ENCODE measurements around the gene MCC.

MCC gene

GRCh38 chr5:113337515-113338415 lies 150.5 kb downstream of the MCC start:
- Histone ChIP-seq H3K27ac (ENCODE audit: low read length) (no peak overlapping the region), H3K9me3 (replicated peaks; ENCODE audit: insufficient read depth, low read length) (no peaks in the 10 kb centered on the region), H3K27me3 (replicated peaks; ENCODE audit: insufficient read depth, low read length) (no peaks in the 10 kb centered on the region), H3K9ac (ENCODE audit: low read length) (no peak overlapping the region), H3K4me3 (ENCODE audit: low read length) (no peak overlapping the region), H3K36me3 (replicated peaks; ENCODE audit: insufficient read depth, low read length) (no peaks in the 10 kb centered on the region), H3F3A (ENCODE audit: insufficient read depth, low read length) (no peaks in the 10 kb centered on the region), H3K9me2 (replicated peaks; ENCODE audit: insufficient read depth, low read length) (no peaks in the 10 kb centered on the region), H3K4me2 (ENCODE audit: low read depth, low read length) (no peak overlapping the region), H2AFZ (ENCODE audit: low read length) (no peak overlapping the region), H3K79me2 (ENCODE audit: low read length) (no peaks in the 10 kb centered on the region), H3K4me1 (ENCODE audit: low read length) (no peaks in the 10 kb centered on the region), H4K20me1 (ENCODE audit: insufficient read depth, low read length) (no peaks in the 10 kb centered on the region)
- no peak for TF ChIP-seq EZH2 (optimal IDR thresholded peaks at IDR 0.05; ENCODE audit: low read depth, low read length)
- no peak for DNase-seq

- Histone ChIP-seq H3K27ac (ENCODE audit: low read length) (no peak overlapping the region), H3K36me3 (replicated peaks; ENCODE audit: insufficient read depth, low read length) (no peaks in the 10 kb centered on the region), H3F3A (ENCODE audit: insufficient read depth, low read length) (no peaks in the 10 kb centered on the region), H3K4me1 (ENCODE audit: low read length) (no peaks in the 10 kb centered on the region), H3K9me3 (replicated peaks; ENCODE audit: insufficient read depth, low read length) (no peaks in the 10 kb centered on the region), H4K20me1 (ENCODE audit: insufficient read depth, low read length) (no peaks in the 10 kb centered on the region), H3K4me2 (ENCODE audit: low read depth, low read length) (no peak overlapping the region), H3K27me3 (replicated peaks; ENCODE audit: insufficient read depth, low read length) (no peaks in the 10 kb centered on the region), H3K79me2 (ENCODE audit: low read length) (no peaks in the 10 kb centered on the region), H3K9me2 (replicated peaks; ENCODE audit: insufficient read depth, low read length) (no peaks in the 10 kb centered on the region), H3K9ac (ENCODE audit: low read length) (no peak overlapping the region), H3K4me3 (ENCODE audit: low read length) (no peak overlapping the region), H2AFZ (ENCODE audit: low read length) (no peak overlapping the region)
- TF ChIP-seq CTCF (IDR thresholded peaks at IDR 0.05; ENCODE audit: low read length) (peak; percentile 71), EZH2 (optimal IDR thresholded peaks at IDR 0.05; ENCODE audit: low read depth, low read length) (no peak), EZH2phosphoT487 (IDR thresholded peaks at IDR 0.05; ENCODE audit: low read length) (no peak)
- DNase-seq = peak; percentile 55
Observed at GRCh38 chr5:113336975-113337374, 151.3 kb downstream of the MCC start.

GRCh38 chr5:113333411-113333810 lies 154.8 kb downstream of the MCC start:
- no peak overlapping the region for H3K4me3 ChIP-seq (ENCODE audit: low read length)
- H3K9me3 ChIP-seq (replicated peaks; ENCODE audit: insufficient read depth, low read length) = no peaks in the 10 kb centered on the region
- no peaks in the 10 kb centered on the region for H4K20me1 ChIP-seq (ENCODE audit: insufficient read depth, low read length)
- no peaks in the 10 kb centered on the region for H3K27me3 ChIP-seq (replicated peaks; ENCODE audit: insufficient read depth, low read length)
- H3K9ac ChIP-seq (ENCODE audit: low read length) = no peak overlapping the region
- no peak overlapping the region for H3K4me2 ChIP-seq (ENCODE audit: low read depth, low read length)
- TF ChIP-seq CTCF (IDR thresholded peaks at IDR 0.05; ENCODE audit: low read length) = no peak
- no peak for TF ChIP-seq EZH2phosphoT487 (IDR thresholded peaks at IDR 0.05; ENCODE audit: low read length)
- TF ChIP-seq EZH2 (optimal IDR thresholded peaks at IDR 0.05; ENCODE audit: low read depth, low read length) = no peak
- peaks cover 25% of the 10 kb centered on the region for H3K4me1 ChIP-seq (ENCODE audit: low read length)
- no peaks in the 10 kb centered on the region for H3K36me3 ChIP-seq (replicated peaks; ENCODE audit: insufficient read depth, low read length)
- DNase-seq = no peak
- no peak overlapping the region for H3K27ac ChIP-seq (ENCODE audit: low read length)
- no peaks in the 10 kb centered on the region for H3K9me2 ChIP-seq (replicated peaks; ENCODE audit: insufficient read depth, low read length)
- H3K79me2 ChIP-seq (ENCODE audit: low read length) = no peaks in the 10 kb centered on the region
- H3F3A ChIP-seq (ENCODE audit: insufficient read depth, low read length) = no peaks in the 10 kb centered on the region
- H2AFZ ChIP-seq (ENCODE audit: low read length) = no peak overlapping the region

GRCh38 chr5:113331209-113331551 lies 157.1 kb downstream of the MCC start:
- Histone ChIP-seq H3K9me2 (replicated peaks; ENCODE audit: insufficient read depth, low read length) (no peaks in the 10 kb centered on the region), H3K27me3 (replicated peaks; ENCODE audit: insufficient read depth, low read length) (no peaks in the 10 kb centered on the region), H4K20me1 (ENCODE audit: insufficient read depth, low read length) (no peaks in the 10 kb centered on the region), H3K36me3 (replicated peaks; ENCODE audit: insufficient read depth, low read length) (no peaks in the 10 kb centered on the region), H3K4me3 (ENCODE audit: low read length) (no peak overlapping the region), H3K9ac (ENCODE audit: low read length) (no peak overlapping the region), H3K27ac (ENCODE audit: low read length) (no peak overlapping the region), H3K79me2 (ENCODE audit: low read length) (no peaks in the 10 kb centered on the region), H3K4me2 (ENCODE audit: low read depth, low read length) (peak overlapping the region; percentile 35; the same call in 1 of the 2 replicates), H3K9me3 (replicated peaks; ENCODE audit: insufficient read depth, low read length) (no peaks in the 10 kb centered on the region), H3K4me1 (ENCODE audit: low read length) (peaks cover 25% of the 10 kb centered on the region), H2AFZ (ENCODE audit: low read length) (no peak overlapping the region; the same call in 1 of the 2 replicates), H3F3A (ENCODE audit: insufficient read depth, low read length) (no peaks in the 10 kb centered on the region)
- no peak for DNase-seq
- TF ChIP-seq EZH2 (optimal IDR thresholded peaks at IDR 0.05; ENCODE audit: low read depth, low read length) = no peak

Data from MM.1S (cell line).